Measurements from ENCODE around the gene PPP1R3D.
"Not testable (repeated sequence)": the region's sequence is repeated elsewhere in the genome, so short reads cannot be mapped to it uniquely, and the experiment has no call there.

The PPP1R3D gene, protein sequence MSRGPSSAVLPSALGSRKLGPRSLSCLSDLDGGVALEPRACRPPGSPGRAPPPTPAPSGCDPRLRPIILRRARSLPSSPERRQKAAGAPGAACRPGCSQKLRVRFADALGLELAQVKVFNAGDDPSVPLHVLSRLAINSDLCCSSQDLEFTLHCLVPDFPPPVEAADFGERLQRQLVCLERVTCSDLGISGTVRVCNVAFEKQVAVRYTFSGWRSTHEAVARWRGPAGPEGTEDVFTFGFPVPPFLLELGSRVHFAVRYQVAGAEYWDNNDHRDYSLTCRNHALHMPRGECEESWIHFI

DNA sequence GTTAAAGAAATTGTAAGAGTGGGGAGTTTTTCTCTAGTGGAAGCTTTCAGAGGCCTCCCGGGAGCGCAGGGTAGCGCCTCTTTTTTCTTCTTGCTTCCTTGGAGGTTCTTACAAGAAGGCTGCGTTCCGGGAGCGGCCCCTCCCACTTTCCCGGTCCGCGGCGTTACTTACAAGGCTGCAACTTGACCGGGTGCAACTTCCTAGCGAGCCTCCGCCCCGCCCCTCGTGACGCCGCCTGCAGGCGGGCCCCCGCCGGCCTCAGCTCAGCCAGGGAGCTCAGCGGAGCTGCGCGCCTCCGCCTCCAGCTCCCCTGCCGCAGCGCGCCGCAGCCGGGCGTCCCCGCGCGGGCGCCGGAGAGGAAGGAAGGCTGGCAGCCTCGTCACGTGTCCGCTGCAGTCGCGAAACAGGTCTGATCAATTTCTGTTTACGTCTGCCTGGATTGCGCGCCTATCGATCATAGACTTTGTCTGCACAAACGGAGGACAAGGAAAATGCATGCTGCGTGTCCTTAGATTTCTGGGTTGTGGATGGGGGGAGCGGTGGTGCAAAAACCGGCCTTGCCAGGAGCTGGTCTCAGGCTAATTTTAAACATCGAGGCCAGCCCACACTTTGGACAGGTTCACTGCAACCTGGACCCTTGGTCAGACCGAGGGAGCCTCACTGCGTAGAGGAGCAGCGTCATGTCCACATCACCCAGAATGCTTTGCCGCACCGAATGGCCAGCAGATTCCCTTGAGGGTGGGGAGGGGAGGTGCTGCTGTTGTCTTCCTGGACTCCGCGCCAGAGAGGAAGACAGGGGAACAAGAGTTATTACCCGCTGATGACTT, at the start of gene PPP1R3D, which contains the start of gene FAM217B:
TSS of gene PPP1R3D (minus strand) at position 177 of the 827 bp plus-strand sequence. CDS start 374 bp downstream, outside the sequence.
TSS of gene FAM217B (plus strand) at position 261 of the 827 bp plus-strand sequence. CDS start 3,555 bp downstream, outside the sequence.
- FAIRE-seq (peak; percentile 93), DNase-seq (ENCODE audit: insufficient read length, low spot score) (peak; percentile 99)

DNA sequence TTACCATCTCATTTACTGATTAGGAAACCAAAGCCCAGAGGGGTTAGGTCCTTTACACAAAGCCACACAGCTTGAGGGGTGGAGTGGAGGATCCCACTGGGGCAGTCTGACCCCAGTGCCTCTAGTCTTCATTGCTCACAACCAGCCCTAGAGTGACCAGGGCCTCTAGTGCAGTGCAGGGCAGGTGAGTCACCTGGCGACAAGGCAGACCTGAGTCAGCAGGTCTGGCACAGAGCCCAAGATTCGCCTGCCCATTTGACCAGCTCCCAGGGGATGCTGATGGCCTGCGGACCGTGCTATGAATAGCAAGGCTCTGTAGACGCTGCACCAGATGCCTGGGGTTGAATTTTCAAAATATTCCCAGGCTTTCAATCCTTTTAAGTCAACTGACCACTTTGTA, 48.0 kb upstream of the PPP1R3D start:
- no peak for DNase-seq (ENCODE audit: insufficient read length, low spot score)
- no peak for FAIRE-seq

DNA sequence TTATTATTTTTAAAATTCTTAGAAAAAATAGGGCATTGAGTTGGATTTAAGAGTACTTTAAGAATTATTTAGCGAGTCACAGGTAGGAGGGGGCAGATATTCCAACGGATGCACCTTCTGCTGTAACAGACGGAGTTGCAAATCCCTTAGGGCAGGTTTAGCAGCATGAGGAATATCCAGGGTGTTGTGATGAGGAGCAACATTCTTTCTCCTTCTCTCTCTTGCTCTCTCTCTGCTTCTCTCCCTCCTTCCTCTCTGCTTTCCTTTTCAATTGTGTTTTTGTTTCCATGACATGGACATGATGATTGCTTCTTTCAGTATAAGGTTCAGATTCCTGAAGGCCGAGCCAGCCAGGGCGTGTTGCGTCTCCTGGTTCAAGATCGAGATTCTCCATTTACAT, 47.0 kb upstream of the PPP1R3D start:
- DNase-seq (ENCODE audit: insufficient read length, low spot score) (no peak), FAIRE-seq (no peak)

DNA sequence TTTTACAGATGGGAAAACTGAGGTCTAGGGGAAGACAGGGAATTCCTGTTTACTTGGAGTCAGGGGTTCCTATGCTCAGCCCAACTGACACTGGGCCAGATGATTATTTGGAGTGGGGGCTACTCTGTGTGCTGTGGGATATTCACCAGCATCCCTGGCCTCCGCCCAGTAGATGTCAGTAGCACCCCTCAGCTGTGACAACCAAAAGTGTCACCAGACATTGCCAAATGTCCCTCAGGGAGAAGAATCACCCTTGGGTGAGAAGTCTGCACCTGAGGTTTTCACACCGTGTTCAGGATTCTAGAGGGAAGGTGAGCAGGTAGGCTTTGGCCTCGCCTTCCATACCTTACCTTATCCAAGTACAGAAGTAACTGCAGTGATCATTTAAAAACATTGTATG, 45.8 kb upstream of the PPP1R3D start:
- no peak for FAIRE-seq

DNA sequence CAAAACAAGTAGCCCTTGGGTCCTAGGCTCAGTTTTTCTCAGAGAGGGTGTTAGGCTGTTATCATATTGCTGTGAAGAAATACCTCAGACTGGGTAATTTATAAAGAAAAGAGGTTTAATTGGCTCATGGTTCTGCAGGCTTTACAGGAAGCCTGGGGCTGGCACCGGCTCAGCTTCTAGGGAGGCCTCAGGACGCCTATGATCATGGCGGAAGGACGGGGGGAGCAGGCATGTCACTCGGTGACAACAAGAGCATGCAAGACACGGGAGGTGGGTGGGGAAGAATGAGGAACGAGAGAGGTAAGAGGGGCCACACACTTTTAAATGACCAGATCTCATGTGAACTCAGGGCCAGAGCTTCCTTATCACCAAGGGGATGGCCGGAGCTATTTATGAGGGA, 45.1 kb upstream of the PPP1R3D start:
- FAIRE-seq, result no peak

More for the DNA sequence above, 45.8 kb upstream of the PPP1R3D start:
- no peak for DNase-seq (ENCODE audit: insufficient read length, low spot score)

DNA sequence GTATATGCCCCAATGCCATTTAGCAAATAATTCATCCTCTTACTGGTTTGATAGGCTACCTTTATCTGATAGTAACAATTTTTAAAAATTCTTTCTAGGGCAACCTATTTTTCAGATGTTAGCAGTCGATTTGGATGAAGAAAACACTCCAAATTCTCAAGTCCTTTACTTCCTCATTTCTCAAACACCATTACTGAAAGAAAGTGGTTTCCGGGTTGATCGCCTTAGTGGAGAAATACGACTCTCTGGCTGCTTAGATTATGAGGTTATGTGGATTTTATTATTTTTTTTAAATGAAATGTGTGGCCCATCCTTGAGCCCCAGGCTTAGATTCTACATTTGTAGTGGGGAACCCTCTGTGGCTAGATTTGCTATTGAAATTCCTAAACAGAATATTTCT, 44.4 kb upstream of the PPP1R3D start:
- FAIRE-seq (no peak), DNase-seq (ENCODE audit: insufficient read length, low spot score) (no peak)

More for the DNA sequence above, 45.1 kb upstream of the PPP1R3D start:
- DNase-seq (ENCODE audit: insufficient read length, low spot score), result no peak

DNA sequence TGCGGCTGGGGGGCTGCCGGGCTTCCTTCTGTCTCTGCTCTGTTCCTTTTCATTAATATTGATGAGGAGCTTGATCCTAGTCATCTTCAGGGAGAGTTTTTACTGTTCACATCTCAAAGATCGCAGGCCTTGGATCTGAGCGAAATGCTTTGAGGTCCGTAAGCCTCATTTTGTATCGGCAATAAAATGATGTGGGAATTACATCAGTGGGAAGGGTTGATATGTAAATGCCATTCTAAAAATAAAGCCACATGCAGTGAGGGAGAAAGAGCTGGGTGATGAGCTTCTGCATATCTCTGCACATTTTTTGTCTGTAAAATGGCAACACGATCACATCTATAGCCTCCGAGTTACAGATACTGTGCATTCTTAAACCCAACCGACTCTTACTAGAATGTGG, 43.0 kb upstream of the PPP1R3D start:
- DNase-seq (ENCODE audit: insufficient read length, low spot score) (no peak), FAIRE-seq (no peak)

DNA sequence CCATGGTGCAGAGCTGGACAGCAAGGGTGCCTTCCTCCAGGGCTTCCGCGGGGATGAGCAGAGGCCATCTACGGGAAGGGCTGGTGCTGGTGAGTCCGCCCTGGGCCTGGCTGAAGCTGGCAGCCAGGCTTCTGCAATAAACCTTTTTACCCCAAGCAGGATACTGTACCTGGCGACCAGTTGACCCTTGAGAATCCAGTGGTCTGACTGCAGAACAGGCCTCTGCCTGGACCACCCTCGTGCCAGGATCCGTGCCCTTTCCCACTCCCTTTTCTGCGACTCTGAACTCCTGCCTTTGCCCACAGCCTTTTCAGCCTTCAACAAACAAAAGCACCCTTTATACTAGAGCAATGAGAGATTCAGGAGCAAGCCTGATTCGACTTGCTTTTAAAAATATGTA, 37.0 kb upstream of the PPP1R3D start:
- DNase-seq (ENCODE audit: insufficient read length, low spot score), result no peak

DNA sequence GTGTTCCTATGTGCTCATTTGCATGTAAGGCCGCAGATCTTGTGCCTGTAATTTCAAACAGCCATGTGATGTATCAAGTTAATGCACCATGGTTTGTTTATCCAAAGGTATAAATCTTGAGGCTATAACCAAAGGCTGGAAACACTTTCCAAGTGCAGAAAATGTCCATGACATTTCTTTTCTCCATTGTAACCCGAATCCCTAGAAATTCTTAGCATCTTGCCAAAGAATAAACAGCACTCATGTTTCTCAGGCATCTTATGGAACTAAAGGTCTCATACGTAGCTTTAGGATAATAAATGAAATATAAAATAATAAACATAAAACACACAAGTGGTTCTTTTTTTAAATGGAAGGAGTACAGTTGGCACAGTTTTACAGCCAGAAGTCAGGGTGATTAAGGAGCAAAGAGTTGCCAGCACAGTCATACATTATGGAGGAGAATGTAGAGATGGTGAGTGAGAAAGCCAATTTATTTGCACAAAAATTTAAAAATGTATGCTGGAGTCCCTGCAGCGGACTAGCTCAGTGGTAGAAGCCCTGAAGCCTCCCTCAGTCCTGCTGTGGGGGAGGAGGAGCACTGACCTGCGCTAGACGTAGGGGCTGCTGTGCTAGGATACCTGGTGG, 36.2 kb upstream of the PPP1R3D start:
- FAIRE-seq (no peak), DNase-seq (ENCODE audit: insufficient read length, low spot score) (no peak)

More for the DNA sequence above, 37.0 kb upstream of the PPP1R3D start:
- FAIRE-seq, result no peak

DNA sequence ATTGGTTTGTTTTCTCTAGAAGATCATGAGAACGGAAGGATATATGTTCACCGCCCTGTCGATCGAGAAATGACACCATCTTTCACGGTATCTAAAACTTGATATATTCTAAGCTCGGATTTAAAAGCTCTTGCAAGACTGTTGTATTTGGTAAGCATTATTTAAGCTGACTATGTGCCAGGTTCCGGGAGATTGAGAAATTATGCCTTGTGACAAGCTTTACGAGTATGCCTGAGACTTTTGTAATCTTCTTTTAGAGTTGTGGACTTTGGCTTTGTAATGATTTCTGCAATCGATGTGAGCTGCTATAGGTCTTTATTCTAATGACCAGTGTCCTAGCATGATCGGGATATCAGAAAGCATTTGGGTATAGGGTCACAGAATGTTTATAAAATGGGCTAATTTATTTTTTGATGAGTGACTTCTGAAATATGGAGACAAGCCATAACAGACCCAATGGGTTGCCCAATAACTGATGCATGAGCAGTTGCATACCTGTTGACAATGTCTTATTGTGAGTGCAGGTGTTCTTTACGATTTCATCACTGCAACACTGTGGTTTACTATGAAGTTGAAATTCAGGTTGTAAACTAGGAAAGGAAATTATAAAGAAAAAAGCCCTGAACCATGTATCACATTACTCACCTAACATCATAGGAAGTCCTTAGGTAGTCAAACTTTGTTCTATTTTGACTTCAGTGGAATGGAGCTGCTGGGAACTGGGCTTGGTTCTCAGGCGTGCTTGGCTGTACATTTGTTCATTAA, 32.1 kb upstream of the PPP1R3D start:
- no peak for DNase-seq (ENCODE audit: insufficient read length, low spot score)

DNA sequence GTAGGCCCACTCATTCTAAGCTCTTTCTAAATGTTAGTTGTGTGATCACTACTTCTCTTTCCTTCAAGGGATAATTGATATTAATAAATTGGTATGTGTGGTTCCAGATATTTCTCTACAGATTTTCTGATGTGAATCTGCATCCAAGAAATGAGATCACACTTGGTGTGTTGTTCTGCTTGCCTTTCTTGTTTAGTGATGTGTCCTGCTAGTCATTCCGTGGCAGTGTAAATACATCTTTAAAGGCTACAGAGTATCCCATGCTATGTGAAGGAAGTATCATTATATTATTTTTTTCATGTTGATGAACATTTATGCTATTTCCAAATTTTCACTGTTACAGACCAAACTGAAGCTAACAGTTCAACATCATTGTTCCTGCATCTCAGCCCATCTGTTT, 31.3 kb upstream of the PPP1R3D start:
- DNase-seq (ENCODE audit: insufficient read length, low spot score) (no peak), FAIRE-seq (no peak)

More for the DNA sequence above, 32.1 kb upstream of the PPP1R3D start:
- FAIRE-seq, result no peak

DNA sequence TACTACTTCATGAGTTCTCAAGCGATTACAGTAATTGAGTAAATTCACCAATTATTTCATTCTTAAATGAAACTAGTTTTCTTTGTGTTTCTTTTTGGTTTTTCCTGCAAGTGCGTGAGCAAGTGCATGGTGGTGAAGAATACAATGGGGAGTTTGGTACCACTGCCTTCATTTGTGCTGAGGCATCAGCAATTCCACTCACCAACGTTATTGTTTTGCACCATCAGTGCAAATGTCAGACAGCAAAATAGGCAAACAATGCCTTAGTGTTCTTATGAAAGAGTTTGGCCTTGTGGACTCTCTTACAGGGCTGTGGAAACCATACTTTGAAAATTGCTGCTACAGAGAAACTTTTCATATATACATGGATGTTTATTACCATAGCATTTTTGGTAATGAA, 26.3 kb upstream of the PPP1R3D start:
- FAIRE-seq (no peak), DNase-seq (ENCODE audit: insufficient read length, low spot score) (no peak)

DNA sequence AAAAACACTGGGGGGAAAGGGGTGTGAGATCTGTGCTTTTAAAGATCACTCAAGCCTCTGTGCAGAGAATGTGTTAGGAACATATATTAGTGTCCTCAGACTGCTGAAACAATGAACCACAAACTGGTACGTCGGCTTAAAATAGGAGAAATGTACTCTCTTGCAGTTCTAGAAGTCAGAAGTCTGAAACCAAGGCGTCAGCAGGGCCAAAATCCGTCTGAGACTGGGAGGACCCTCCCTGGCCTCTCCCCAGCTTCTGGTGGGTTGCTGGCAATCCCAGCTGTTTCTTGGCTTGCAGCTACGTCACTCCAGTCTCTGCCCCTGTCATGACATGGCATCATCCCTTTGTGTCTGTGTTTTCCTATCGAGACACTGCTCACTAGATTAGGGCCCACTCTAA, 22.1 kb upstream of the PPP1R3D start:
- DNase-seq (ENCODE audit: insufficient read length, low spot score), result no peak
- FAIRE-seq, result no peak

DNA sequence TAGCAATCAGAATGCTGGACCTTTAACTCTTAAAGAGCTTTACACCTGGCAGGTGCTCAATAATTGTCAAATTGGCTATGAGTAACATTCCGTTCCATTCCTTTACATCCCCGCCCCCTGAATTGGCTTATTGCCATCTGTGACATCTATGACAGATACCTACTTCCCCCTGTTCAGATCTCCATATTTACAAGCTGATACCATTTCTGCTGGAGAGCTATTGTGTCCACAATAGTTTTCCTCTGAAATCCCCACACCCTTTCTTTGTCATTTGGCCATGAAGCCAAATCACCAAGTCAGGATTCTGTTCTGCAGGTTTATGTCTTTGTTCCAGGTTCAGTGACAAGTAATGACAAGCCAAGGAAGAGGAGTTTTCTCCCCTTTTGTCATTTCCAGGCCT, 21.3 kb upstream of the PPP1R3D start:
- no peak for DNase-seq (ENCODE audit: insufficient read length, low spot score)
- FAIRE-seq, result no peak

DNA sequence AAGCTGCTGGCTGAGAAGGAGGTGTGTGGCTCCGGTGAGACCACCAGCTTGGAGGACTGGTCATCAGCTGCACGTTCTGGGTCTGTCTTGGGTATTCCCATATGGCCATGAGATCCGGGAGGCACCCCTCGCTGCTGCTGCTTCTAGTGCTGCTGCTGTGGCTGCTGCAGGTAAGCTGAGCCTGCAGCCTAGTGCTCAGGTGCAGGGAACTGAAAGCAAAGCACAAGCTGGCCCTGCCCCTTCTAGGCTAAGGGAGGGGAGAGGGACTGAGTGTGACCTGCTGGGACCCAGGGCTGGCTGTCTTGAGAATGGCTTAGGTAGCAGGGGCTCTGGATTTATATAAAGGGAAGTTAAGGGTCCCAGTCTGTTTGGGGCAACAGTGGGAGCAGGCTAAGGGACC, 18.5 kb upstream of the PPP1R3D start:
- DNase-seq (ENCODE audit: insufficient read length, low spot score) (no peak), FAIRE-seq (no peak)

DNA sequence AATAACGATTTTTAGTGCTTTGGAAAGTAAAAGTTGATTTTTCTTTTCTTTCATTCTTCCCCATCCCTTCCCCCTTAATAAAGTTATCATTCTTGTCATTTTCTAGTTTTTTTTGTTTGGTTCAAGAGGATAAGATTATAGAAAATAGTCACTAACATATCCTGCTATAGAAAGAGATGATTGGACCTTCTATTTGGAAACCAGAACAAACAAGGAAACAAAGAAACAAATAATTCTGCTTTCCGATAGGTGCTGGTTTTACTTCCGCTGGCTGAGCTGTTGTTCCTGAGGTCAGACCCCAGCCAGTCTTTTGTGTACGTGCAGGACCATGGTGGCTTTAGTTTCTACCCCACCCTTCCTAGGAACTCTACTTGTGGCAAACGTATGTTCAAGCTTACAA, 18.0 kb upstream of the PPP1R3D start, which contains the start of gene CDH26:
TSS of gene CDH26 (plus strand) at position 301 of the 400 bp plus-strand sequence. CDS start 304 bp downstream, outside the sequence.
- FAIRE-seq (no peak), DNase-seq (ENCODE audit: insufficient read length, low spot score) (no peak)

DNA sequence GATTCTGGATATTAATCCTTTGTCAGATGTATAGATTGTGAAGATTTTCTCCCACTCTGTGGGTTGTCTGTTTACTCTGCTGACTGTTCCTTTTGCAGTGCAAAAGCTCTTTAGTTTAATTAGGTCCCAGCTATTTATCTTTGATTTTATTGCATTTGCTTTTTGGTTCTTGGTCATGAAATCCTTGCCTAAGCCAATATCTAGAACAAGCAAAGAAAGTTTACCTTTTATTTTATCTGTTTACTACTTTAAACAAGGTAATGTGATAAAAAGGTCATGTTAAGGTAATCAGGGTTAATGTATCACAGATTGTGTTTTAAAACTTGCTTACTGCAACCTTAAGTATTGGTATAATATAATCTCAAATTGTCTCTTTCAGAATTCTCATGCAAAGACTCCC, 17.5 kb upstream of the PPP1R3D start:
- not testable (repeated sequence) for FAIRE-seq; DNase-seq (ENCODE audit: insufficient read length, low spot score)

DNA sequence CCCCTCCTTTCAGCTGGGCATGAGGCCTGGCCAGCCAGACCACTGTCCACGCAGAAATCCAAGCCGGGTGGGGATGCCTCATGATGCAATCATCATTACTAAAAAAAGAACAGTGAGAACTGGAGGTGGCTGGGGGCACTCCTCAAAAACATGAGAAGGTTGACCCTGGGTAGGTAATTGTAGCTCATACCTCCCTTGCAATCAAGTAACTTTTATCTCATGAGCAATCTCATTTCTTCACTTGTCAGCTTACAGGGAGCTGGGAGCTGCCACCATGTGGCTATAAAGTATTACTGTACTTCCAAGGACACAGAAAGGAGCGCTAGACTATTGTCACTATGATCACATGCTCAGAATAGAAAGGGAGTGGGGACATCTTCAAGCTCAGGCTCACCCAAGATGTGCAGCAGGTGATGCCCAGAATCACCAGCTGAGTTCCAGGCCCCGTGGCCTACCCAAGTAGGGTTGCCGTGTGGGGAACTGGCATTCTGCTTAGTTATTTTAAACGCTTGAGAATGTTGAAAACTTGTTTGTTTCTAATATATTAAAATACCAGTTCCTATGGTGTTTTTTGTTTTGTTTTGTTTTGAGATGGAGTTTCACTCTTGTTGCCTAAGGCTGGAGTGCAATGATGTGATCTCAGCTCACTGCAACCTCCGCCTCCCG, 15.2 kb upstream of the PPP1R3D start:
- FAIRE-seq (no peak), DNase-seq (ENCODE audit: insufficient read length, low spot score) (no peak)

DNA sequence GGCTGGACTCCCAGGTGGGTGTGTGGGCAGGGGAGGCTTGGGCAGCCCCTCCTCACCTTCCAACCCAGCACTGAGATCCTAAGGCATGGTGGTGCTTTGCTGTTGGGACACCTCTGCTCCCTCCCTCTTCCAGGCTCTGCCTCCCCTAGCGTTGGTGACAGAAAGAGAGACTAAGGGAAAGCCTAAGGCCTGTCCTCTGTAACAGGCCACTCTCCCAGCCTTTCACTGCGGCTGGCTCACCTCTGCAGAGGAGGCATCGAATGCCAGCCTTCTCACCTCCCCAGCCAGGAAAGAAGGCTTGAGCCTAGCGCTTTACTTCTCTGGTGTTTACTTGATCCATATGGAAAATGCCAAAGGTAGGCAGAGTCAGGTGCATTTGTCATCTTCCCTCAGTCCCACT, 14.6 kb upstream of the PPP1R3D start:
- DNase-seq (ENCODE audit: insufficient read length, low spot score) (no peak), FAIRE-seq (no peak)

DNA sequence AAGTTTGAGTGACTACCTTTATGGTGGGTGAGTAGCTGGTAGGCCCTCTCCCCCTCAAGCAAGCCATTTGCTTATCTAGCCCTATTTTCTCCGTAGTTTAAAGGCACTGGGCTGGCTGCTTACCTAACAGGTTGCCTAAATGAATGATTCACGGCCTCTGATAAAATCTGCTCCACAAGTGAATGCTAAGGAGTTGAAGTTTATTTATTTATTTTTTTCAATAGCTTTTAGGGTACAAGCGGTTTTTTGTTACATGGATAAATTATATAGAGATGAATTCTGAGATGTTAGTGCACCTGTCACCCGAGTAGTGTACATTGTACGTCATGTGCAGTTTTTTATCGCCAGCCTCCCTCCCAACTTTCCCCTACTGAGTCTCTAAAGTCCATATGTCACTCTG, 9.8 kb upstream of the PPP1R3D start:
- FAIRE-seq, result no peak

More for the DNA sequence above, 9.8 kb upstream of the PPP1R3D start:
- no peak for DNase-seq (ENCODE audit: insufficient read length, low spot score)
